Measurements from ENCODE around the gene POU6F2.

DNA sequence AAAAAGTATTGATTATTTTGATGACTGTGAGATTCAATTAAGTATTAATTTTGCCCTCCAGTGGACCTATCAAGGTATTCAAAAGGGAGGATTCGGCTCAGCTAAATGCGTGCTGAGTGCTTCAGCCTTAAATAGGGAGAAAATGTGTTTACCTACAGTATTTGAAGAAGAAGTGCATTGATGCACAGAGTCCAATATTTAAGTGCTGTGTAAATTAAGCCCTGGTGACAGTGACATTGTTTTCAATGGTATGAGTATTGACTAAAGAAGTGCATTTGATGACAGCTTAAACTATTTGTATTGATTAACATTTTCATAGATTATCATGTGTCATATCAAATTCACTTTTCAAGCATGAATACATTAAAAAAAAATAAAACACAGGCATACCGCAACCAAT lies 106.6 kb downstream of the POU6F2 start:
- TF ChIP-seq HNRNPL (IDR thresholded peaks at IDR 0.05; ENCODE audit: low read depth, low read length) (no peak), POLR2A (conservative IDR thresholded peaks at IDR 0.05) (no peak), ZC3H11A (IDR thresholded peaks at IDR 0.05; ENCODE audit: low read depth, low read length) (no peak), KAT8 (IDR thresholded peaks at IDR 0.05; ENCODE audit: low read depth) (no peak), ZBTB8A (IDR thresholded peaks at IDR 0.05; ENCODE audit: partially characterized antibody) (no peak), NFE2 (IDR thresholded peaks at IDR 0.05; ENCODE audit: low read depth) (no peak), MAFF (IDR thresholded peaks at IDR 0.05; ENCODE audit: low read length) (no peak)
- TF ChIP-seq, protein P1, sequence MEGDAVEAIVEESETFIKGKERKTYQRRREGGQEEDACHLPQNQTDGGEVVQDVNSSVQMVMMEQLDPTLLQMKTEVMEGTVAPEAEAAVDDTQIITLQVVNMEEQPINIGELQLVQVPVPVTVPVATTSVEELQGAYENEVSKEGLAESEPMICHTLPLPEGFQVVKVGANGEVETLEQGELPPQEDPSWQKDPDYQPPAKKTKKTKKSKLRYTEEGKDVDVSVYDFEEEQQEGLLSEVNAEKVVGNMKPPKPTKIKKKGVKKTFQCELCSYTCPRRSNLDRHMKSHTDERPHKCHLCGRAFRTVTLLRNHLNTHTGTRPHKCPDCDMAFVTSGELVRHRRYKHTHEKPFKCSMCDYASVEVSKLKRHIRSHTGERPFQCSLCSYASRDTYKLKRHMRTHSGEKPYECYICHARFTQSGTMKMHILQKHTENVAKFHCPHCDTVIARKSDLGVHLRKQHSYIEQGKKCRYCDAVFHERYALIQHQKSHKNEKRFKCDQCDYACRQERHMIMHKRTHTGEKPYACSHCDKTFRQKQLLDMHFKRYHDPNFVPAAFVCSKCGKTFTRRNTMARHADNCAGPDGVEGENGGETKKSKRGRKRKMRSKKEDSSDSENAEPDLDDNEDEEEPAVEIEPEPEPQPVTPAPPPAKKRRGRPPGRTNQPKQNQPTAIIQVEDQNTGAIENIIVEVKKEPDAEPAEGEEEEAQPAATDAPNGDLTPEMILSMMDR (IDR thresholded peaks at IDR 0.05 in 2 of 3, conservative IDR thresholded peaks at IDR 0.05 in 1 of 3; ENCODE audit: insufficient read depth in 2 of 3, low read depth in 1 of 3, low read length in 3 of 3), result no peak
- TF ChIP-seq, protein P2, sequence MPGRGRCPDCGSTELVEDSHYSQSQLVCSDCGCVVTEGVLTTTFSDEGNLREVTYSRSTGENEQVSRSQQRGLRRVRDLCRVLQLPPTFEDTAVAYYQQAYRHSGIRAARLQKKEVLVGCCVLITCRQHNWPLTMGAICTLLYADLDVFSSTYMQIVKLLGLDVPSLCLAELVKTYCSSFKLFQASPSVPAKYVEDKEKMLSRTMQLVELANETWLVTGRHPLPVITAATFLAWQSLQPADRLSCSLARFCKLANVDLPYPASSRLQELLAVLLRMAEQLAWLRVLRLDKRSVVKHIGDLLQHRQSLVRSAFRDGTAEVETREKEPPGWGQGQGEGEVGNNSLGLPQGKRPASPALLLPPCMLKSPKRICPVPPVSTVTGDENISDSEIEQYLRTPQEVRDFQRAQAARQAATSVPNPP (IDR thresholded peaks at IDR 0.05; ENCODE audit: borderline replicate concordance, insufficient read depth, insufficient read length), result no peak
- TF ChIP-seq, protein P3, sequence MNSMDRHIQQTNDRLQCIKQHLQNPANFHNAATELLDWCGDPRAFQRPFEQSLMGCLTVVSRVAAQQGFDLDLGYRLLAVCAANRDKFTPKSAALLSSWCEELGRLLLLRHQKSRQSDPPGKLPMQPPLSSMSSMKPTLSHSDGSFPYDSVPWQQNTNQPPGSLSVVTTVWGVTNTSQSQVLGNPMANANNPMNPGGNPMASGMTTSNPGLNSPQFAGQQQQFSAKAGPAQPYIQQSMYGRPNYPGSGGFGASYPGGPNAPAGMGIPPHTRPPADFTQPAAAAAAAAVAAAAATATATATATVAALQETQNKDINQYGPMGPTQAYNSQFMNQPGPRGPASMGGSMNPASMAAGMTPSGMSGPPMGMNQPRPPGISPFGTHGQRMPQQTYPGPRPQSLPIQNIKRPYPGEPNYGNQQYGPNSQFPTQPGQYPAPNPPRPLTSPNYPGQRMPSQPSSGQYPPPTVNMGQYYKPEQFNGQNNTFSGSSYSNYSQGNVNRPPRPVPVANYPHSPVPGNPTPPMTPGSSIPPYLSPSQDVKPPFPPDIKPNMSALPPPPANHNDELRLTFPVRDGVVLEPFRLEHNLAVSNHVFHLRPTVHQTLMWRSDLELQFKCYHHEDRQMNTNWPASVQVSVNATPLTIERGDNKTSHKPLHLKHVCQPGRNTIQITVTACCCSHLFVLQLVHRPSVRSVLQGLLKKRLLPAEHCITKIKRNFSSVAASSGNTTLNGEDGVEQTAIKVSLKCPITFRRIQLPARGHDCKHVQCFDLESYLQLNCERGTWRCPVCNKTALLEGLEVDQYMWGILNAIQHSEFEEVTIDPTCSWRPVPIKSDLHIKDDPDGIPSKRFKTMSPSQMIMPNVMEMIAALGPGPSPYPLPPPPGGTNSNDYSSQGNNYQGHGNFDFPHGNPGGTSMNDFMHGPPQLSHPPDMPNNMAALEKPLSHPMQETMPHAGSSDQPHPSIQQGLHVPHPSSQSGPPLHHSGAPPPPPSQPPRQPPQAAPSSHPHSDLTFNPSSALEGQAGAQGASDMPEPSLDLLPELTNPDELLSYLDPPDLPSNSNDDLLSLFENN (IDR thresholded peaks at IDR 0.05; ENCODE audit: low read depth in 2 of 2, low read length in 2 of 2), result no peak
- TF ChIP-seq, protein P4, sequence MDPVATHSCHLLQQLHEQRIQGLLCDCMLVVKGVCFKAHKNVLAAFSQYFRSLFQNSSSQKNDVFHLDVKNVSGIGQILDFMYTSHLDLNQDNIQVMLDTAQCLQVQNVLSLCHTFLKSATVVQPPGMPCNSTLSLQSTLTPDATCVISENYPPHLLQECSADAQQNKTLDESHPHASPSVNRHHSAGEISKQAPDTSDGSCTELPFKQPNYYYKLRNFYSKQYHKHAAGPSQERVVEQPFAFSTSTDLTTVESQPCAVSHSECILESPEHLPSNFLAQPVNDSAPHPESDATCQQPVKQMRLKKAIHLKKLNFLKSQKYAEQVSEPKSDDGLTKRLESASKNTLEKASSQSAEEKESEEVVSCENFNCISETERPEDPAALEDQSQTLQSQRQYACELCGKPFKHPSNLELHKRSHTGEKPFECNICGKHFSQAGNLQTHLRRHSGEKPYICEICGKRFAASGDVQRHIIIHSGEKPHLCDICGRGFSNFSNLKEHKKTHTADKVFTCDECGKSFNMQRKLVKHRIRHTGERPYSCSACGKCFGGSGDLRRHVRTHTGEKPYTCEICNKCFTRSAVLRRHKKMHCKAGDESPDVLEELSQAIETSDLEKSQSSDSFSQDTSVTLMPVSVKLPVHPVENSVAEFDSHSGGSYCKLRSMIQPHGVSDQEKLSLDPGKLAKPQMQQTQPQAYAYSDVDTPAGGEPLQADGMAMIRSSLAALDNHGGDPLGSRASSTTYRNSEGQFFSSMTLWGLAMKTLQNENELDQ (CRISPR knock-in tag; IDR thresholded peaks at IDR 0.05; ENCODE audit: borderline replicate concordance), result no peak
- TF ChIP-seq, protein P5, sequence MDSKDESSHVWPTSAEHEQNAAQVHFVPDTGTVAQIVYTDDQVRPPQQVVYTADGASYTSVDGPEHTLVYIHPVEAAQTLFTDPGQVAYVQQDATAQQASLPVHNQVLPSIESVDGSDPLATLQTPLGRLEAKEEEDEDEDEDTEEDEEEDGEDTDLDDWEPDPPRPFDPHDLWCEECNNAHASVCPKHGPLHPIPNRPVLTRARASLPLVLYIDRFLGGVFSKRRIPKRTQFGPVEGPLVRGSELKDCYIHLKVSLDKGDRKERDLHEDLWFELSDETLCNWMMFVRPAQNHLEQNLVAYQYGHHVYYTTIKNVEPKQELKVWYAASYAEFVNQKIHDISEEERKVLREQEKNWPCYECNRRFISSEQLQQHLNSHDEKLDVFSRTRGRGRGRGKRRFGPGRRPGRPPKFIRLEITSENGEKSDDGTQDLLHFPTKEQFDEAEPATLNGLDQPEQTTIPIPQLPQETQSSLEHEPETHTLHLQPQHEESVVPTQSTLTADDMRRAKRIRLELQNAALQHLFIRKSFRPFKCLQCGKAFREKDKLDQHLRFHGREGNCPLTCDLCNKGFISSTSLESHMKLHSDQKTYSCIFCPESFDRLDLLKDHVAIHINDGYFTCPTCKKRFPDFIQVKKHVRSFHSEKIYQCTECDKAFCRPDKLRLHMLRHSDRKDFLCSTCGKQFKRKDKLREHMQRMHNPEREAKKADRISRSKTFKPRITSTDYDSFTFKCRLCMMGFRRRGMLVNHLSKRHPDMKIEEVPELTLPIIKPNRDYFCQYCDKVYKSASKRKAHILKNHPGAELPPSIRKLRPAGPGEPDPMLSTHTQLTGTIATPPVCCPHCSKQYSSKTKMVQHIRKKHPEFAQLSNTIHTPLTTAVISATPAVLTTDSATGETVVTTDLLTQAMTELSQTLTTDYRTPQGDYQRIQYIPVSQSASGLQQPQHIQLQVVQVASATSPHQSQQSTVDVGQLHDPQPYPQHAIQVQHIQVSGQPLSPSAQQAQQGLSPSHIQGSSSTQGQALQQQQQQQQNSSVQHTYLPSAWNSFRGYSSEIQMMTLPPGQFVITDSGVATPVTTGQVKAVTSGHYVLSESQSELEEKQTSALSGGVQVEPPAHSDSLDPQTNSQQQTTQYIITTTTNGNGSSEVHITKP (IDR thresholded peaks at IDR 0.05; ENCODE audit: partially characterized antibody), result no peak
